GM23338 (cell line): ENCODE results near the gene IQCK. TPM values are rescaled to one million over a fixed set of nuclear protein-coding genes. Genes with fewer than 3 reads are reported as not detected.

Source experiments
- ATAC-seq: fragments of 200-7000 bp; cut with Tn5 transposase; 3 replicates; pipeline ENCODE4 v1.9.1; 2020
- DNase-seq: peaks from one replicate; pipeline ENCODE4 v3.0.0-alpha.2; 2015; ENCODE audit warnings: low spot score
- H2AFZ ChIP-seq: fragments of 200-600 bp; sonication (generic); 2 replicates; pipeline ENCODE4 v1.8.0; 2016; ENCODE audit warnings: antibody characterized with exemption, mild to moderate bottlenecking, moderate library complexity
- H3F3A ChIP-seq: fragments of 200-600 bp; sonication (generic); replicated peaks from 2 replicates; pipeline ENCODE4 v1.8.0; 2017; ENCODE audit warnings: antibody characterized with exemption, mixed run types, low read depth
- H3K27ac ChIP-seq: fragments of 200-600 bp; sonication (generic); 2 replicates; pipeline ENCODE4 v1.6.1; 2016; ENCODE audit warnings: low read depth
- H3K27me3 ChIP-seq: fragments of 200-600 bp; sonication (generic); 2 replicates; pipeline ENCODE4 v1.8.0; 2016; ENCODE audit warnings: mild to moderate bottlenecking, mixed run types, moderate library complexity; ENCODE audit not compliant: insufficient read depth
- H3K36me3 ChIP-seq: fragments of 200-600 bp; sonication (generic); 2 replicates; pipeline ENCODE4 v1.8.0; 2016; ENCODE audit warnings: mild to moderate bottlenecking; ENCODE audit not compliant: insufficient read depth
- H3K4me1 ChIP-seq: fragments of 200-600 bp; sonication (generic); 2 replicates; pipeline ENCODE4 v1.8.0; 2016; ENCODE audit warnings: mild to moderate bottlenecking, moderate library complexity; ENCODE audit not compliant: insufficient read depth
- H3K4me2 ChIP-seq: fragments of 200-600 bp; sonication (generic); 2 replicates; pipeline ENCODE4 v1.7.1; 2017; ENCODE audit warnings: mixed run types
- H3K4me3 ChIP-seq: fragments of 200-600 bp; sonication (generic); 2 replicates; pipeline ENCODE4 v1.6.1; 2016; ENCODE audit warnings: mixed run types
- H3K79me2 ChIP-seq: fragments of 200-600 bp; sonication (generic); replicated peaks from 2 replicates; pipeline ENCODE4 v1.8.0; 2017; ENCODE audit warnings: mild to moderate bottlenecking; ENCODE audit not compliant: insufficient read depth
- H3K9me2 ChIP-seq: fragments of 200-600 bp; sonication (generic); 2 replicates; pipeline ENCODE4 v1.8.0; 2017; ENCODE audit not compliant: insufficient read depth
- H4K20me1 ChIP-seq: fragments of 200-600 bp; sonication (generic); replicated peaks from 2 replicates; pipeline ENCODE4 v1.8.0; 2017; ENCODE audit warnings: mild to moderate bottlenecking; ENCODE audit not compliant: insufficient read depth
- H3K27ac Mint-ChIP-seq: 2 replicates; pipeline ENCODE4 v1.8.0; 2020; ENCODE audit warnings: inconsistent platforms, mild to moderate bottlenecking, moderate library complexity, mixed read lengths
- H3K27me3 Mint-ChIP-seq: 3 replicates; pipeline ENCODE4 v1.8.0; 2022; ENCODE audit warnings: low read depth, mild to moderate bottlenecking, moderate library complexity, mixed read lengths, inconsistent platforms; ENCODE audit not compliant: insufficient read depth, poor library complexity
- H3K36me3 Mint-ChIP-seq: 3 replicates; pipeline ENCODE4 v1.8.0; 2021; ENCODE audit warnings: low read depth, mild to moderate bottlenecking, inconsistent platforms, moderate library complexity, mixed read lengths
- H3K4me1 Mint-ChIP-seq: 3 replicates; pipeline ENCODE4 v1.8.0; 2020; ENCODE audit warnings: mild to moderate bottlenecking, inconsistent platforms, mixed read lengths
- H3K4me3 Mint-ChIP-seq: 3 replicates; pipeline ENCODE4 v1.8.0; 2021; ENCODE audit warnings: moderate library complexity, mild to moderate bottlenecking, inconsistent platforms, mixed read lengths
- H3K9me3 Mint-ChIP-seq: 3 replicates; pipeline ENCODE4 v1.8.0; 2020; ENCODE audit warnings: moderate library complexity, mild to moderate bottlenecking, inconsistent platforms, mixed read lengths
- CREB1 ChIP-seq: fragments of 250-450 bp; sonication (Bioruptor Pico); IDR thresholded peaks from 2 replicates; pipeline ENCODE4 v1.5.0; 2020; ENCODE audit warnings: low read depth, mild to moderate bottlenecking, moderate library complexity
- EZH2 ChIP-seq: fragments of 200-600 bp; sonication (generic); IDR thresholded peaks from one replicate; pipeline ENCODE4 v1.8.0; 2017; ENCODE audit warnings: antibody characterized with exemption, mild to moderate bottlenecking, low read depth; ENCODE audit not compliant: unreplicated experiment
- EZH2phosphoT487 ChIP-seq: fragments of 200-600 bp; sonication (generic); IDR thresholded peaks from one replicate; pipeline ENCODE4 v1.8.1; 2018; ENCODE audit warnings: antibody characterized with exemption; ENCODE audit not compliant: unreplicated experiment
- polyA plus RNA-seq: library from polyadenylated mRNA; unstranded; fragments of >200 nt; fragmentation: Nextera tagmentation; extraction: Ambion mirVana; gene quantifications from 2 replicates; pipeline ENCODE4 v1.2.1, GENCODE V29; 2016
- total RNA-seq: library from RNA; depleted of rRNA; stranded (reverse); fragments of >200 nt; shearing (Covaris generic); gene quantifications from 2 replicates; pipeline ENCODE4 v1.2.3, GENCODE V29; 2014
- TF ChIP-seq, protein P1 (sequence below): IDR thresholded peaks from 2 replicates; pipeline ENCODE4 v1.6.1; 2016; ENCODE audit warnings: antibody characterized with exemption
- TF ChIP-seq, protein P2 (sequence below): fragments of 250-450 bp; sonication (Bioruptor Pico); IDR thresholded peaks from 2 replicates; pipeline ENCODE4 v1.5.0; 2020; ENCODE audit warnings: mild to moderate bottlenecking, moderate library complexity
- TF ChIP-seq, protein P3 (sequence below), 2 experiments: fragments of 200-600 bp in 1 of 2; sonication (generic) in 1 of 2; conservative IDR thresholded peaks; 2 replicates each; pipeline versions ENCODE4 v1.5.1 to v1.6.1; 2016 to 2017; ENCODE audit warnings: antibody characterized with exemption in 2 of 2, low read depth in 2 of 2, mild to moderate bottlenecking in 2 of 2, moderate library complexity in 1 of 2

IQCK gene
- total and polyA plus RNA-seq, 2 experiments from 2014 or later, result 7.6 to 10.0 TPM

DNA sequence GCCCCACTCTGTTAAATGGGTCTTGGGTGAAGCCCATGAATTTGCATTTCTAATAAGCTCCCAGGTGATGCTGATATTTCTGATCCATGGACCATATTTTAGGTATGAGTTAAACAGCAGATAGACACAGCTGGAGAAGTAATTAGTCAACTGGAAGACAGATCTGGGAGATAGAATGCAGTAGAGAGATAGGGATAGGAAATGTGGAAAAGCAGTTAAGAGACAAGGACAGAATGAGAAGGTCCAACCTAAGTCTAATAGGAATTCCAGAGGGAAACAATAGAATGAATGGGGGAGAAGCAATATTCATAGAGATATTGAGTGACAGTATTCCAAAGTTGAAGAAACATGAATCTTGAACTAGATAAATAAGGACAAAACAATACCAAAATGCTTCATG is 94.9 kb downstream of the IQCK start:
- no peaks in the 10 kb centered on the region for H3K4me1 ChIP-seq
- no peak overlapping the region for H3K4me2 ChIP-seq
- no peak for TF ChIP-seq CREB1 (CRISPR knock-in tag)
- TF ChIP-seq, protein P1, sequence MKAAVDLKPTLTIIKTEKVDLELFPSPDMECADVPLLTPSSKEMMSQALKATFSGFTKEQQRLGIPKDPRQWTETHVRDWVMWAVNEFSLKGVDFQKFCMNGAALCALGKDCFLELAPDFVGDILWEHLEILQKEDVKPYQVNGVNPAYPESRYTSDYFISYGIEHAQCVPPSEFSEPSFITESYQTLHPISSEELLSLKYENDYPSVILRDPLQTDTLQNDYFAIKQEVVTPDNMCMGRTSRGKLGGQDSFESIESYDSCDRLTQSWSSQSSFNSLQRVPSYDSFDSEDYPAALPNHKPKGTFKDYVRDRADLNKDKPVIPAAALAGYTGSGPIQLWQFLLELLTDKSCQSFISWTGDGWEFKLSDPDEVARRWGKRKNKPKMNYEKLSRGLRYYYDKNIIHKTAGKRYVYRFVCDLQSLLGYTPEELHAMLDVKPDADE, result no peak
- no peak for TF ChIP-seq EZH2
- TF ChIP-seq, protein P2, sequence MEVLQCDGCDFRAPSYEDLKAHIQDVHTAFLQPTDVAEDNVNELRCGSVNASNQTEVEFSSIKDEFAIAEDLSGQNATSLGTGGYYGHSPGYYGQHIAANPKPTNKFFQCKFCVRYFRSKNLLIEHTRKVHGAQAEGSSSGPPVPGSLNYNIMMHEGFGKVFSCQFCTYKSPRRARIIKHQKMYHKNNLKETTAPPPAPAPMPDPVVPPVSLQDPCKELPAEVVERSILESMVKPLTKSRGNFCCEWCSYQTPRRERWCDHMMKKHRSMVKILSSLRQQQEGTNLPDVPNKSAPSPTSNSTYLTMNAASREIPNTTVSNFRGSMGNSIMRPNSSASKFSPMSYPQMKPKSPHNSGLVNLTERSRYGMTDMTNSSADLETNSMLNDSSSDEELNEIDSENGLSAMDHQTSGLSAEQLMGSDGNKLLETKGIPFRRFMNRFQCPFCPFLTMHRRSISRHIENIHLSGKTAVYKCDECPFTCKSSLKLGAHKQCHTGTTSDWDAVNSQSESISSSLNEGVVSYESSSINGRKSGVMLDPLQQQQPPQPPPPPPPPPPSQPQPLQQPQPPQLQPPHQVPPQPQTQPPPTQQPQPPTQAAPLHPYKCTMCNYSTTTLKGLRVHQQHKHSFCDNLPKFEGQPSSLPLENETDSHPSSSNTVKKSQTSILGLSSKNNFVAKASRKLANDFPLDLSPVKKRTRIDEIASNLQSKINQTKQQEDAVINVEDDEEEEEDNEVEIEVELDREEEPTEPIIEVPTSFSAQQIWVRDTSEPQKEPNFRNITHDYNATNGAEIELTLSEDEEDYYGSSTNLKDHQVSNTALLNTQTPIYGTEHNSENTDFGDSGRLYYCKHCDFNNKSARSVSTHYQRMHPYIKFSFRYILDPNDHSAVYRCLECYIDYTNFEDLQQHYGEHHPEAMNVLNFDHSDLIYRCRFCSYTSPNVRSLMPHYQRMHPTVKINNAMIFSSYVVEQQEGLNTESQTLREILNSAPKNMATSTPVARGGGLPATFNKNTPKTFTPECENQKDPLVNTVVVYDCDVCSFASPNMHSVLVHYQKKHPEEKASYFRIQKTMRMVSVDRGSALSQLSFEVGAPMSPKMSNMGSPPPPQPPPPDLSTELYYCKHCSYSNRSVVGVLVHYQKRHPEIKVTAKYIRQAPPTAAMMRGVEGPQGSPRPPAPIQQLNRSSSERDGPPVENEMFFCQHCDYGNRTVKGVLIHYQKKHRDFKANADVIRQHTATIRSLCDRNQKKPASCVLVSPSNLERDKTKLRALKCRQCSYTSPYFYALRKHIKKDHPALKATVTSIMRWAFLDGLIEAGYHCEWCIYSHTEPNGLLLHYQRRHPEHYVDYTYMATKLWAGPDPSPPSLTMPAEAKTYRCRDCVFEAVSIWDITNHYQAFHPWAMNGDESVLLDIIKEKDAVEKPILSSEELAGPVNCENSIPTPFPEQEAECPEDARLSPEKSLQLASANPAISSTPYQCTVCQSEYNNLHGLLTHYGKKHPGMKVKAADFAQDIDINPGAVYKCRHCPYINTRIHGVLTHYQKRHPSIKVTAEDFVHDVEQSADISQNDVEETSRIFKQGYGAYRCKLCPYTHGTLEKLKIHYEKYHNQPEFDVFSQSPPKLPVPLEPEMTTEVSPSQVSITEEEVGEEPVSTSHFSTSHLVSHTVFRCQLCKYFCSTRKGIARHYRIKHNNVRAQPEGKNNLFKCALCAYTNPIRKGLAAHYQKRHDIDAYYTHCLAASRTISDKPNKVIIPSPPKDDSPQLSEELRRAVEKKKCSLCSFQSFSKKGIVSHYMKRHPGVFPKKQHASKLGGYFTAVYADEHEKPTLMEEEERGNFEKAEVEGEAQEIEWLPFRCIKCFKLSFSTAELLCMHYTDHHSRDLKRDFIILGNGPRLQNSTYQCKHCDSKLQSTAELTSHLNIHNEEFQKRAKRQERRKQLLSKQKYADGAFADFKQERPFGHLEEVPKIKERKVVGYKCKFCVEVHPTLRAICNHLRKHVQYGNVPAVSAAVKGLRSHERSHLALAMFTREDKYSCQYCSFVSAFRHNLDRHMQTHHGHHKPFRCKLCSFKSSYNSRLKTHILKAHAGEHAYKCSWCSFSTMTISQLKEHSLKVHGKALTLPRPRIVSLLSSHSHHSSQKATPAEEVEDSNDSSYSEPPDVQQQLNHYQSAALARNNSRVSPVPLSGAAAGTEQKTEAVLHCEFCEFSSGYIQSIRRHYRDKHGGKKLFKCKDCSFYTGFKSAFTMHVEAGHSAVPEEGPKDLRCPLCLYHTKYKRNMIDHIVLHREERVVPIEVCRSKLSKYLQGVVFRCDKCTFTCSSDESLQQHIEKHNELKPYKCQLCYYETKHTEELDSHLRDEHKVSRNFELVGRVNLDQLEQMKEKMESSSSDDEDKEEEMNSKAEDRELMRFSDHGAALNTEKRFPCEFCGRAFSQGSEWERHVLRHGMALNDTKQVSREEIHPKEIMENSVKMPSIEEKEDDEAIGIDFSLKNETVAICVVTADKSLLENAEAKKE (CRISPR knock-in tag), result no peak
- TF ChIP-seq EZH2phosphoT487, result no peak
- TF ChIP-seq, protein P3, sequence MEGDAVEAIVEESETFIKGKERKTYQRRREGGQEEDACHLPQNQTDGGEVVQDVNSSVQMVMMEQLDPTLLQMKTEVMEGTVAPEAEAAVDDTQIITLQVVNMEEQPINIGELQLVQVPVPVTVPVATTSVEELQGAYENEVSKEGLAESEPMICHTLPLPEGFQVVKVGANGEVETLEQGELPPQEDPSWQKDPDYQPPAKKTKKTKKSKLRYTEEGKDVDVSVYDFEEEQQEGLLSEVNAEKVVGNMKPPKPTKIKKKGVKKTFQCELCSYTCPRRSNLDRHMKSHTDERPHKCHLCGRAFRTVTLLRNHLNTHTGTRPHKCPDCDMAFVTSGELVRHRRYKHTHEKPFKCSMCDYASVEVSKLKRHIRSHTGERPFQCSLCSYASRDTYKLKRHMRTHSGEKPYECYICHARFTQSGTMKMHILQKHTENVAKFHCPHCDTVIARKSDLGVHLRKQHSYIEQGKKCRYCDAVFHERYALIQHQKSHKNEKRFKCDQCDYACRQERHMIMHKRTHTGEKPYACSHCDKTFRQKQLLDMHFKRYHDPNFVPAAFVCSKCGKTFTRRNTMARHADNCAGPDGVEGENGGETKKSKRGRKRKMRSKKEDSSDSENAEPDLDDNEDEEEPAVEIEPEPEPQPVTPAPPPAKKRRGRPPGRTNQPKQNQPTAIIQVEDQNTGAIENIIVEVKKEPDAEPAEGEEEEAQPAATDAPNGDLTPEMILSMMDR (conservative IDR thresholded peaks at IDR 0.05; ENCODE audit: low read depth in 2 of 2), result no peak
- 0 out of 2 replicates have a peak, but pooled peaks cover 2% of the 10 kb centered on the region for H3F3A ChIP-seq
- no peak overlapping the region for H2AFZ ChIP-seq
- H3K36me3 ChIP-seq, result no peaks in the 10 kb centered on the region
- DNase-seq (no peak), ATAC-seq (no peak)
- no peaks in the 10 kb centered on the region for H4K20me1 ChIP-seq
- peaks cover 4% of the 10 kb centered on the region for H3K27me3 Mint-ChIP-seq
- no peaks in the 10 kb centered on the region for H3K79me2 ChIP-seq
- peaks cover 15% of the 10 kb centered on the region for H3K9me3 Mint-ChIP-seq
- H3K4me3 ChIP-seq, result no peak overlapping the region
- no peak overlapping the region for H3K4me3 Mint-ChIP-seq
- no peak overlapping the region for H3K27ac ChIP-seq
- no peaks in the 10 kb centered on the region for H3K9me2 ChIP-seq
- H3K27ac Mint-ChIP-seq, result no peak overlapping the region
- H3K27me3 ChIP-seq, result no peaks in the 10 kb centered on the region
- H3K36me3 Mint-ChIP-seq, result peaks cover 8% of the 10 kb centered on the region; the same call in 2 of the 3 replicates
- no peaks in the 10 kb centered on the region for H3K4me1 Mint-ChIP-seq
